Measurements from ENCODE around the gene ADSS2.

GRCh38 chr1:244429818-244430217 lies 21.9 kb downstream of the ADSS2 start:
- TF ChIP-seq EZH2 (IDR thresholded peaks at IDR 0.05; ENCODE audit: borderline replicate concordance, low read depth, low read length, severe bottlenecking) (no peak), CTCF (IDR thresholded peaks at IDR 0.05; ENCODE audit: borderline replicate concordance, extremely low read depth, low read length, poor library complexity, severe bottlenecking) (no peak)
